Body of pancreas (tissue), 4 donors: ENCODE results near the gene KCNE5.

Experiments
- CTCF ChIP-seq, 7 experiments: fragments of 450-650 bp in 4 of 7; fragments of 200-600 bp in 3 of 7; sonication (generic) in 3 of 7; IDR thresholded peaks; one replicate each; pipeline ENCODE4 v1.5.1; 2016 to 2019; ENCODE audit warnings: antibody characterized with exemption in 7 of 7
- POLR2A ChIP-seq, 3 donors: fragments of 450-650 bp; IDR thresholded peaks; one replicate each; pipeline ENCODE4 v1.6.1; 2016; ENCODE audit warnings: antibody characterized with exemption in 3 of 3, mild to moderate bottlenecking in 2 of 3

DNA sequence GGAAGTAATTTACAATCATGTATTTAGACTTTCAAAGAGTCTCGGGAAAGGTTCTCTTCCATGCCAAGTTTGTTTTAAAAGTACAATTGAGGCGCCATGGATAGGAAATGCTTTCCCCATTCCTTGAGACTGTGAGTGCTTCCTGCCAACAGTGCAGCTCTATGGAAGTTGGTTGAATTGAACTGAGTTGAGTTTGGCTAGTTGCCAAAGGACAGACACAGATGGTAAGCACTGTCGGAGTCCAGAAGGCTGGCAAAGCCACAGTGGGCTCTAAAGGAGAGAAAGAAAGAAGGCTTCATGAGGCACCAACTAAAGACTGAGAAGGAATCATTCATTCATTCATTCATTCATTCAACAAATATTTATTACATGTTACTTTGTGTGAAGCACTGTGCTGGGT lies 4.3 kb upstream of the KCNE5 start:
- TF ChIP-seq CTCF (IDR thresholded peaks at IDR 0.05) (no peak), POLR2A (IDR thresholded peaks at IDR 0.05) (no peak)
